Kidney tubule cell (primary cell): ENCODE results near the gene CX3CL1.
"Not testable (repeated sequence)": the region's sequence is repeated elsewhere in the genome, so short reads cannot be mapped to it uniquely, and the experiment has no call there.

Experiments
- DNase-seq: peaks from one replicate; pipeline ENCODE4 v3.0.0-alpha.2; 2018; ENCODE audit warnings: low spot score

Gene CX3CL1

GRCh38 chr16:57382535-57383275 is 10.4 kb downstream of the CX3CL1 start:
- no peak for DNase-seq

GRCh38 chr16:57383276-57384247 is 11.3 kb downstream of the CX3CL1 start:
- DNase-seq, result peak; percentile 50

- DNase-seq, result no peak
Measured at GRCh38 chr16:57384248-57385070, 12.2 kb downstream of the CX3CL1 start.

GRCh38 chr16:57385083-57385482 is 12.8 kb downstream of the CX3CL1 start:
- no peak for DNase-seq

- no peak for DNase-seq
Measured at GRCh38 chr16:57386381-57386951, 14.2 kb downstream of the CX3CL1 start.

GRCh38 chr16:57387598-57388354 is 15.5 kb downstream of the CX3CL1 start:
- no peak for DNase-seq

- DNase-seq, result peak; percentile 20
Measured at GRCh38 chr16:57388359-57389086, 16.2 kb downstream of the CX3CL1 start.

GRCh38 chr16:57389087-57389468 is 16.8 kb downstream of the CX3CL1 start:
- no peak for DNase-seq

- DNase-seq, result no peak
Measured at GRCh38 chr16:57390636-57391295, 18.5 kb downstream of the CX3CL1 start.

- DNase-seq, result no peak
Measured at GRCh38 chr16:57391300-57391699, 19.0 kb downstream of the CX3CL1 start.

- no peak for DNase-seq
Measured at GRCh38 chr16:57391708-57392107, 19.4 kb downstream of the CX3CL1 start.

- DNase-seq, result peak; percentile 46
Measured at GRCh38 chr16:57392694-57393093, 20.4 kb downstream of the CX3CL1 start.

- DNase-seq, result peak; percentile 82
Measured at GRCh38 chr16:57394444-57394843, 22.2 kb downstream of the CX3CL1 start.

GRCh38 chr16:57395026-57395425 is 22.7 kb downstream of the CX3CL1 start:
- DNase-seq, result no peak

GRCh38 chr16:57396786-57397185 is 24.5 kb downstream of the CX3CL1 start:
- DNase-seq, result no peak

- DNase-seq, result not testable (repeated sequence)
Measured at GRCh38 chr16:57397493-57397892, 25.2 kb downstream of the CX3CL1 start.

GRCh38 chr16:57401943-57402640 is 29.8 kb downstream of the CX3CL1 start:
- no peak for DNase-seq

- DNase-seq, result no peak
Measured at GRCh38 chr16:57403965-57404817, 31.9 kb downstream of the CX3CL1 start, which contains the start of gene CCL17. CCL17 (plus strand) TSS chr16:57404767; CDS start chr16:57413933, 9,166 bp downstream.
